ACC112 (cell line): Measurements from ENCODE around the gene LAMA3.

Source experiments
- H2AFZ ChIP-seq: fragments of 200-600 bp; sonication (generic); one replicate; pipeline ENCODE4 v1.6.0; 2017; ENCODE audit warnings: antibody characterized with exemption, low read length; ENCODE audit not compliant: unreplicated experiment
- H3K27ac ChIP-seq: fragments of 200-600 bp; sonication (generic); 2 replicates; pipeline ENCODE4 v1.5.1; 2014; ENCODE audit warnings: low read depth, mild to moderate bottlenecking, antibody characterized with exemption, low read length, moderate library complexity
- H3K27me3 ChIP-seq: fragments of 200-600 bp; sonication (generic); 2 replicates; pipeline ENCODE4 v1.6.1; 2014; ENCODE audit warnings: mild to moderate bottlenecking, antibody characterized with exemption, low read length, moderate library complexity, mixed read lengths; ENCODE audit not compliant: insufficient read depth
- H3K36me3 ChIP-seq: fragments of 200-600 bp; sonication (generic); 2 replicates; pipeline ENCODE4 v1.6.1; 2016; ENCODE audit warnings: mild to moderate bottlenecking, antibody characterized with exemption, low read length, moderate library complexity, mixed read lengths; ENCODE audit not compliant: insufficient read depth
- H3K4me1 ChIP-seq: fragments of 200-600 bp; sonication (generic); one replicate; pipeline ENCODE4 v1.6.1; 2016; ENCODE audit warnings: low read length, mixed read lengths; ENCODE audit not compliant: insufficient read depth, unreplicated experiment, control insufficient read depth
- H3K4me3 ChIP-seq: fragments of 200-600 bp; sonication (generic); 2 replicates; pipeline ENCODE4 v1.5.1; 2014; ENCODE audit warnings: mild to moderate bottlenecking, low read depth, low read length
- H3K79me2 ChIP-seq: fragments of 200-600 bp; sonication (generic); one replicate; pipeline ENCODE4 v1.6.0; 2016; ENCODE audit warnings: low read length; ENCODE audit not compliant: control insufficient read depth, unreplicated experiment, insufficient read depth

Gene LAMA3

GRCh38 chr18:23835091-23835490 lies 145.8 kb downstream of the LAMA3 start:
- Histone ChIP-seq H3K27me3 (no peaks in the 10 kb centered on the region), H3K27ac (no peak overlapping the region), H3K79me2 (no peaks in the 10 kb centered on the region), H3K4me3 (no peak overlapping the region), H2AFZ (no peak overlapping the region), H3K36me3 (no peaks in the 10 kb centered on the region), H3K4me1 (peaks cover 24% of the 10 kb centered on the region)

GRCh38 chr18:23835506-23835905 lies 146.3 kb downstream of the LAMA3 start:
- Histone ChIP-seq H2AFZ (no peak overlapping the region), H3K79me2 (no peaks in the 10 kb centered on the region), H3K36me3 (no peaks in the 10 kb centered on the region)

GRCh38 chr18:23837591-23837990 lies 148.3 kb downstream of the LAMA3 start:
- Histone ChIP-seq H3K36me3 (no peaks in the 10 kb centered on the region), H2AFZ (peak overlapping the region; percentile 44), H3K27me3 (no peaks in the 10 kb centered on the region), H3K4me3 (no peak overlapping the region), H3K79me2 (no peaks in the 10 kb centered on the region), H3K4me1 (peaks cover 24% of the 10 kb centered on the region), H3K27ac (peak overlapping the region; percentile 89)

More at GRCh38 chr18:23835506-23835905, 146.3 kb downstream of the LAMA3 start:
- Histone ChIP-seq H3K4me1 (peaks cover 24% of the 10 kb centered on the region), H3K4me3 (no peak overlapping the region), H3K27ac (no peak overlapping the region), H3K27me3 (no peaks in the 10 kb centered on the region)

GRCh38 chr18:23838233-23838632 lies 149.0 kb downstream of the LAMA3 start:
- Histone ChIP-seq H3K4me3 (0 out of 2 replicates have a peak overlapping the region, but pooled peaks have one; percentile 19), H3K4me1 (peaks cover 24% of the 10 kb centered on the region), H3K36me3 (no peaks in the 10 kb centered on the region), H3K27ac (peak overlapping the region; percentile 89), H2AFZ (peak overlapping the region; percentile 44), H3K27me3 (no peaks in the 10 kb centered on the region), H3K79me2 (no peaks in the 10 kb centered on the region)

GRCh38 chr18:23838801-23839366 lies 149.6 kb downstream of the LAMA3 start:
- no peaks in the 10 kb centered on the region for H3K79me2 ChIP-seq
- peaks cover 24% of the 10 kb centered on the region for H3K4me1 ChIP-seq
- H3K27me3 ChIP-seq, result no peaks in the 10 kb centered on the region
- H3K4me3 ChIP-seq, result peak overlapping the region; percentile 19
- peak overlapping the region; percentile 89 for H3K27ac ChIP-seq
- peak overlapping the region; percentile 62 for H2AFZ ChIP-seq
- H3K36me3 ChIP-seq, result no peaks in the 10 kb centered on the region

GRCh38 chr18:23842305-23842704 lies 153.1 kb downstream of the LAMA3 start:
- Histone ChIP-seq H3K27me3 (no peaks in the 10 kb centered on the region), H2AFZ (no peak overlapping the region), H3K79me2 (no peaks in the 10 kb centered on the region), H3K4me3 (no peak overlapping the region), H3K27ac (no peak overlapping the region), H3K4me1 (peaks cover 20% of the 10 kb centered on the region), H3K36me3 (no peaks in the 10 kb centered on the region)

GRCh38 chr18:23844991-23845680 lies 155.9 kb downstream of the LAMA3 start:
- Histone ChIP-seq H2AFZ (no peak overlapping the region), H3K27ac (no peak overlapping the region), H3K4me3 (no peak overlapping the region), H3K36me3 (no peaks in the 10 kb centered on the region), H3K27me3 (no peaks in the 10 kb centered on the region), H3K79me2 (no peaks in the 10 kb centered on the region), H3K4me1 (peaks cover 5% of the 10 kb centered on the region)

GRCh38 chr18:23845988-23846630 lies 156.9 kb downstream of the LAMA3 start:
- Histone ChIP-seq H3K27me3 (no peaks in the 10 kb centered on the region), H3K79me2 (no peaks in the 10 kb centered on the region), H2AFZ (no peak overlapping the region), H3K27ac (no peak overlapping the region), H3K4me1 (peaks cover 5% of the 10 kb centered on the region), H3K4me3 (no peak overlapping the region), H3K36me3 (no peaks in the 10 kb centered on the region)

GRCh38 chr18:23847321-23847986 lies 158.2 kb downstream of the LAMA3 start:
- H3K4me3 ChIP-seq, result no peak overlapping the region
- peaks cover 5% of the 10 kb centered on the region for H3K4me1 ChIP-seq
- H3K79me2 ChIP-seq, result no peaks in the 10 kb centered on the region
- no peaks in the 10 kb centered on the region for H3K27me3 ChIP-seq
- H3K27ac ChIP-seq, result no peak overlapping the region
- H3K36me3 ChIP-seq, result no peaks in the 10 kb centered on the region
- H2AFZ ChIP-seq, result no peak overlapping the region

GRCh38 chr18:23849141-23849540 lies 159.9 kb downstream of the LAMA3 start:
- Histone ChIP-seq H3K4me3 (no peak overlapping the region), H3K4me1 (peaks cover 5% of the 10 kb centered on the region), H3K27me3 (no peaks in the 10 kb centered on the region), H2AFZ (no peak overlapping the region), H3K79me2 (no peaks in the 10 kb centered on the region), H3K27ac (no peak overlapping the region), H3K36me3 (no peaks in the 10 kb centered on the region)
